GM18520 (cell line): ENCODE results near the gene ABCA8.
"Not testable (repeated sequence)": the region's sequence is repeated elsewhere in the genome, so short reads cannot be mapped to it uniquely, and the experiment has no call there.

Experiments used
- ATAC-seq: cut with Tn5 transposase; IDR thresholded peaks from one replicate; pipeline ENCODE4 v1.9.1; 2021; ENCODE audit not compliant: unreplicated experiment

ABCA8 gene, protein sequence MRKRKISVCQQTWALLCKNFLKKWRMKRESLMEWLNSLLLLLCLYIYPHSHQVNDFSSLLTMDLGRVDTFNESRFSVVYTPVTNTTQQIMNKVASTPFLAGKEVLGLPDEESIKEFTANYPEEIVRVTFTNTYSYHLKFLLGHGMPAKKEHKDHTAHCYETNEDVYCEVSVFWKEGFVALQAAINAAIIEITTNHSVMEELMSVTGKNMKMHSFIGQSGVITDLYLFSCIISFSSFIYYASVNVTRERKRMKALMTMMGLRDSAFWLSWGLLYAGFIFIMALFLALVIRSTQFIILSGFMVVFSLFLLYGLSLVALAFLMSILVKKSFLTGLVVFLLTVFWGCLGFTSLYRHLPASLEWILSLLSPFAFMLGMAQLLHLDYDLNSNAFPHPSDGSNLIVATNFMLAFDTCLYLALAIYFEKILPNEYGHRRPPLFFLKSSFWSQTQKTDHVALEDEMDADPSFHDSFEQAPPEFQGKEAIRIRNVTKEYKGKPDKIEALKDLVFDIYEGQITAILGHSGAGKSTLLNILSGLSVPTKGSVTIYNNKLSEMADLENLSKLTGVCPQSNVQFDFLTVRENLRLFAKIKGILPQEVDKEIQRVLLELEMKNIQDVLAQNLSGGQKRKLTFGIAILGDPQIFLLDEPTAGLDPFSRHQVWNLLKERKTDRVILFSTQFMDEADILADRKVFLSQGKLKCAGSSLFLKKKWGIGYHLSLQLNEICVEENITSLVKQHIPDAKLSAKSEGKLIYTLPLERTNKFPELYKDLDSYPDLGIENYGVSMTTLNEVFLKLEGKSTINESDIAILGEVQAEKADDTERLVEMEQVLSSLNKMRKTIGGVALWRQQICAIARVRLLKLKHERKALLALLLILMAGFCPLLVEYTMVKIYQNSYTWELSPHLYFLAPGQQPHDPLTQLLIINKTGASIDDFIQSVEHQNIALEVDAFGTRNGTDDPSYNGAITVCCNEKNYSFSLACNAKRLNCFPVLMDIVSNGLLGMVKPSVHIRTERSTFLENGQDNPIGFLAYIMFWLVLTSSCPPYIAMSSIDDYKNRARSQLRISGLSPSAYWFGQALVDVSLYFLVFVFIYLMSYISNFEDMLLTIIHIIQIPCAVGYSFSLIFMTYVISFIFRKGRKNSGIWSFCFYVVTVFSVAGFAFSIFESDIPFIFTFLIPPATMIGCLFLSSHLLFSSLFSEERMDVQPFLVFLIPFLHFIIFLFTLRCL (N-terminal part only)

DNA sequence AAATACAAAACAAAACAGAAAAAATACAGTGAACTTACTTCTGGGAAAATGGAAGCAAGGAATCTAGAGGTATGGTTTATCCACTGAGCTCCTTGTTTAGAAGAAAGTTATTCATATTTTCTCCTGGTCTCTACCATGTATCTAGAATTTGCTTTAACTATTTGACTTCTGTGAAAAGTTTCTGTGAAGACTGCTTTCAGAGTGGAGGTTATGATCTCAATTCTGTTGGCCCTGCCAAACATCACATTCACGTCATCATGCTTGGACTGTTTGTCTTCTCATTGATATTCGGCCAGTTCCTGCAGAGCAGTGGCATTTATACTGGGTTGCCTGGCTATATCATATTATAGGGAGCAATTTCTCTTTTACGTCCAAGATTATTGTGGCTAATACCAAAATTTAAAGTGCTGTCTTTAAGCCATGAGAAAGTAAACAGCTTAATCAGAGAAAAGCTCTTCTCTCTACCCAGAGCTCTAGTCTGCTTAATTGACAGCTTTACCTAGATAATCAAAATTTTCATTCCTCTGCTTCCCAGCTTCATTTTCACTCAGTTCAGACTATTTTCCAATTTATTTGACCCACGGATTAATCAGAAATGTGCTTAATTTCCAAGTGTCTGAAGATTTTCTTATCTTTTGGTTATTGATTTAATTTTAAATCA lies at the start of gene ABCA8:
Gene ABCA8, minus strand, starts transcription at position 212 of the 661 bp plus-strand sequence. CDS start 13,358 bp downstream, outside the sequence.
- no peak for ATAC-seq

DNA sequence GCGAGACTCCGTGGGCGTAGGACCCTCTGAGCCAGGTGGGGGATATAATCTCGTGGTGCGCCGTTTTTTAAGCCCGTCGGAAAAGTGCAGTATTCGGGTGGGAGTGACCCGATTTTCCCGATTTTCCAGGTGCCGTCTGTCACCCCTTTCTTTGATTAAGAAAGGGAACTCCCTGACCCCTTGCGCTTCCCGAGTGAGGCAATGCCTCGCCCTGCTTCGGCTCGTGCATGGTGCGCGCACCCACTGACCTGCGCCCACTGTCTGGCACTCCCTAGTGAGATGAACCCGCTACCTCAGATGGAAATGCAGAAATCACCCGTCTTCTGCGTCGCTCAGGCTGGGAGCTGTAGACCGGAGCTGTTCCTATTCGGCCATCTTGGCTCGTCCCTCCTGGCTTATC lies 49.6 kb upstream of the ABCA8 start:
- not testable (repeated sequence) for ATAC-seq

DNA sequence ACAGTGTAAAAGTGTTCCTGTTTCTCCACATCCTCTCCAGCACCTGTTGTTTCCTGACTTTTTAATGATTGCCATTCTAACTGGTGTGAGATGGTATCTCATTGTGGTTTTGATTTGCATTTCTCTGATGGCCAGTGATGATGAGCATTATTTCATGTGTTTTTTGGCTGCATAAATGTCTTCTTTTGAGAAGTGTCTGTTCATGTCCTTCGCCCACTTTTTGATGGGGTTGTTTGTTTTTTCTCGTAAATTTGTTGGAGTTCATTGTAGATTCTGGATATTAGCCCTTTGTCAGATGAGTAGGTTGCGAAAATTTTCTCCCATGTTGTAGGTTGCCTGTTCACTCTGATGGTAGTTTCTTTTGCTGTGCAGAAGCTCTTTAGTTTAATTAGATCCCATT lies 44.6 kb upstream of the ABCA8 start:
- ATAC-seq = not testable (repeated sequence)

DNA sequence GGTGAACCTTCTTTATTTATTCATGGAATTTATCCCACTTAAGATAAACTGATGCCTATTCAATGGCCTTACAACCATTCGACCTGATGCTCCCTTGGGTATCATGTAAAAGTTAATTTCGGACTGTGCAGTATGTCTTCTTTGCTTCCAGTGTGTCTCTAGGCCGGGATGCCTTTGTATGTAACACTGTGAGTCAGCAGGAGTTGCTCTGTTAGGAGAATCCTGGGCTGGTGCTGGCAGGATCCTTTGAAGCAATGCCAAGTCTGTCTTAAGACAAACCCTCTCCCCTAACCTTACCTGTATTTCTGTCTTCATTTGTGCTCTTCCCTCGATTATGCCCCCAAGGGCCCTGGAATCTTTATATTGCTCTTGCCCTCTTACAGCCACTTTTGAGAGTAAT lies 37.9 kb upstream of the ABCA8 start:
- no peak for ATAC-seq

- no peak for ATAC-seq
Measured at GRCh38 chr17:68987966-68988365, 32.8 kb upstream of the ABCA8 start.

- ATAC-seq = no peak
Measured at GRCh38 chr17:68981288-68981687, 26.1 kb upstream of the ABCA8 start.

GRCh38 chr17:68973098-68973846 lies 18.1 kb upstream of the ABCA8 start:
- no peak for ATAC-seq

DNA sequence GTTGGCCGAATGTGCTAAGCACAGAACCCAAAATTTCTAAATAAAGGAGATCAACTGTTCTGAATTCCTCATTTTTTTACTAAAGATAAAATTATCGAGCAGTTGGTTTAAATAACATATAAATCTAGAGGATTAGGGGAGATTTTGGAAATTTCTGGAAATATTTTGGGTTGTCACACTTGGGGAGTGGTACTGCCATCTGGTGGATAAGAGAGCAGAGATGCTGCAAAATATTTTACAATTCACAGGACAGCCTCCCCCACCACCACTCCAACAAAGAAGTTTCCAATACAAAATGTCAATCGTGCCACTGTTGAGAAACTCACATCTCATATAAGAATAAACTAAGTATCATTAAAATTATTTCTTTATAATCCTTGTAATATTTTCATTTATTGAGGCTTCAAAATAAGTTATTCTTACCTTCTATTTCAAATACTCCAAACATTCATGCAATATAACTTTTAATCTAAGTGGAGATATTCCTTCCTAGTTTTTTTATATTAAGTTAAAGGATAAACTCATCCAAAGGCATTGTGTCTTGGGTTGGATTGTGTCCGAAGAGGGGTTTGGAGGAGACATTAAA lies 17.0 kb upstream of the ABCA8 start:
- no peak for ATAC-seq

DNA sequence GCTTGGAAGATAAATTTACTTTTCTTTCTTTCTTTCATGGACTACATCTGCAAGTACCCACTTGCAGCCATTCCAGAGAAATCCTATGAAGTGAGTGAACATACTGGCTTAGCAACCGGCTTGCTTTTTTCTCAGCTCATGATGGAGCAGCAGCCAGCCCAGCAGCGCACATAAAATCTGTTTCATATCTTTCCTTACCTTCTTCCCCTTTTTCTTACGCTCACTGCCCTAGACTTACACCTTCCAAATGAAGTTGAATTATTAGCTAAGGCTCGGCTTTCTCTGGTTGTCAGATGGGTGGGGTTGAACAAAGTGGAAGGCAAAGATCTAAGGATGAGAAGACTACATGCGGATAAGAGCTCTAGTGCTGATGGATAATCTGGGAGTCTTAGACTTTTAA lies 13.9 kb upstream of the ABCA8 start:
- ATAC-seq = no peak

GRCh38 chr17:68963958-68964357 lies 8.8 kb upstream of the ABCA8 start:
- no peak for ATAC-seq

DNA sequence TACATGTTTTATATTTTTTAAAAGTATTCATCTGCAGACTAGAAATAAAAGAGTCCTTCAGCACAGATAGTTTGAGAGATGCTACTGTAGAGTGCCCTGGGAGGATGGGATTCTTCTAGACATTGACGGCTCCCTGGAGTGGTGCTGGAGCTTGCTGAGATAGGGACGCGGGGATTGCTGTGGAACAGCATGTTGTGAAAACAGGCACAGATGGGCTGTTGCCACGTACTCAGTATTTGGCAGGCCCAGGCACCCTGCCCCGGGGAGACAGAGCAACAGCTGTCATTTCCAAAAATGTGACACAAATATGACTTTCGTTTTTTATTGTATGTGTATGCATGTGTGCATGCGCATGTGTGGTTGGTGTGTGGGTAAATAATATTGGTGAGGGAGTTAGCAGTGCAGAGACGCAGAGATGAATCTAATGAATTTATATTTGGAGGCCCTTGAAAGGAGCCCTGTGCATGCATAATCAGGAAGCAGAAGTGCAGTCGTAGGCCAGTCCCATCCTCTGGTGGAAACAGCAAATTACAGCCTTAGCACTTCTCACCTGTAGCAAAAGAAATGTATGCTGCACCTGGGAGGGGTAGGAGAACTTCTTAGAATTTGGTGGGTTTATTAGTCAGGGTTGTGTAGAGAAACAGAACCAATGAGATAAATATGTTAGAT lies 6.2 kb upstream of the ABCA8 start:
- no peak for ATAC-seq

- ATAC-seq = not testable (repeated sequence)
Measured at GRCh38 chr17:68959117-68959516, 3.9 kb upstream of the ABCA8 start.

GRCh38 chr17:68957944-68958343 lies 2.8 kb upstream of the ABCA8 start:
- ATAC-seq = no peak

GRCh38 chr17:68954146-68954896 lies 871 bp downstream of the ABCA8 start:
- no peak for ATAC-seq

DNA sequence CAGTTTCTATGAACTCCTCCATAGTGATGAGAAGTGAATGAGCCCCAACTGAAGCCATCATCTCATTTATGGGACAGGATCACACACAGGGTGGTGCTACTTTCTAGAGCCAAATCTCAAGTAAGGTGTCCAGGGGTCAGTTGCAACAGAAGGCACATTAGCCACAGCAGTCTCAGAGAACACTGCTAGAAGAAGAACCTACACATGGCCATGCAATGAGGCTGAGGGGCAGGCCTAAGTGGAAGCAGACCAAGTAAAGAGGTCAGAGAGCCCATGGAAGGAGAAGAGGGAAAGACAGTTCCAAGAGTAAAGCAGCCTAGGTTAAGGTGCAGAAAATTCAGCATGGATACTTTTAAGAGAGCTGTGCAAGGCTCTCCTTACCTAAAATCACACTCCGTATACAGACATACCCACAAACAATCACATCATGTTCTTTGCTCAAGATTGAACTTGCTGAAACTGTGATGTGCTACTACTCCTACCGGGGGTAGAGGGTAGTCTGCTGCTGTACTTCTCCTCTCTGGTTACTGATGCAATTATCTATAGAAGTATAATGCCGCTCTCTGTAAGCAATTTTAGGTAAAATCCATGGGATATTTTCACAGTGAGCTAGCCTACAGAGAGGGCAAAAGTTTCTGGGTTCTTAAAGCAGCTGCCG lies 1.7 kb downstream of the ABCA8 start:
- ATAC-seq = no peak

DNA sequence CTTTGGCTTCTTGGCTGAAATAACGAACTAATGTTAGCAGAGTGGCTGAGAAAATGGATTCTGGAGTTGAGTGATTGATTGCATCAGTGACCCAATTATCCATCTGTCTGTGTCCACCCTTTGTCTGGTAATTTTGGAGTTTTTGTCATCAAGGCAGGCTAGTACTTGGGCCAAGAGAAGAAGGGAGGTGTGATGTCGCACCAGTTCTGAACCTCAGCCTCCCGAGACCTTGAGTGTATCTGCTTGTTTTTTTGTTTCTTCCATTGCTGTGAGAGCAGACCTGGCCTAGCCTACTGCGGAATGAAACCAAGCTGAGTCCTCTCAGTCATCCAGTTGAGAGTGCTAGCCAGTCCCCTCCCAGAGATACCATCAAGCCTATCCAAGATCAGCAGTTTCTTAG lies 4.5 kb downstream of the ABCA8 start:
- ATAC-seq = no peak

- ATAC-seq = not testable (repeated sequence)
Measured at GRCh38 chr17:68947868-68948267, 7.3 kb downstream of the ABCA8 start.
